HG02970 (cell line): ENCODE data around the gene THRB.

Experiments used
- ATAC-seq: cut with Tn5 transposase; IDR thresholded peaks from one replicate; pipeline ENCODE4 v1.9.1; 2021; ENCODE audit warnings: mild to moderate bottlenecking, moderate library complexity, moderate number of reproducible peaks; ENCODE audit not compliant: unreplicated experiment, low FRiP score

The THRB gene

GRCh38 chr3:24323272-24323671 is 171.4 kb downstream of the THRB start:
- ATAC-seq = no peak

- ATAC-seq = no peak
Observed at GRCh38 chr3:24320601-24321000, 174.0 kb downstream of the THRB start.

DNA sequence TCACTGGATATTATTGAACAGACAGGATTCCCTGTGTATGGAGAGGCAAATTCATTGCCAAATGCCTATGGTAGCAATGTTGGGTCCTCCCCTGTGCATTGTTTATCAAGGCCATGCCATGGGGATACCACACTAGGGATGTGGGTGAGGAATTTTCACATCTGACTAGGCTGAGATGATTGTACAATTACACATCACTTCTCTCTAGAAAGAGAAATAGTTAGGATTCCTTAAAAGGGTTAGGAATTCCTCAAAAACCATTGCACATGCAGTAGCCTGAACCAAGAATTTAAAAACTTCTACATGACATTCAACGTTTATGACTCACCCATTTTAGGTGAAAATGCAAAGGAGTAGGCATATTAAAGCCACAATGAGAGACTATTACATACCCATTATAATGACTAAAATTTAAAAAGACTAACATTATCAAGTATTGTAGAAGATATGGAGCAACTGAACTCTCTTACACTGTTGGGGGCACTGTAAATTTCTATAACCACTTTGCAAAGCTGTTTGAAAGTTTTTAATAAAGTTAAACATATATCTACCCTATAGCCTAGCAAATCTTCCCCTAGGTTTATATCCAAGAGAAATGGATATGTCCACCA is 175.9 kb downstream of the THRB start:
- ATAC-seq = no peak

DNA sequence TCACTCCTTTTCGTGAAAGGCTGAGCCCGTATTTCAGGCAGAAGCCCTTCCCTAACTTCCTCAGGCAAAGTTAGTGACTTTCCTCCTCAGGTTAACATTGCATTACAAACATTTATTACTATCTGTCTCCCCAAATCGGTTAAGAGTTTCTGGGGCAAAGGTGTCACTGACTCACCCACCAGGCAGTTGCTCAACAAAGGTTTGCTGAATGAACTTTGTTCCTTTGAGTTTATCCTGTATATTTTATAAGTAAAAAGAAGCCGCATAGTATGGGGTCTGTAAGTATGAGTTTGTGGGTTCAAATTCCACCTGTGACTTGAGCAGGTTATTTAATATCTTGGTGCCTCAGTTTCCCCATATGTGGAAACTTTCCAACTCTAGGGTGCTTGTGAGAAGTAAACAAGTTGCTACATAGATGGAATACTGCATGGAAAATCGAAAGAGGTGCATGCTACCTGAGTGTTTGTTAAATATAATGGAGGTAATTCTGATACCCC is 177.7 kb downstream of the THRB start:
- no peak for ATAC-seq

DNA sequence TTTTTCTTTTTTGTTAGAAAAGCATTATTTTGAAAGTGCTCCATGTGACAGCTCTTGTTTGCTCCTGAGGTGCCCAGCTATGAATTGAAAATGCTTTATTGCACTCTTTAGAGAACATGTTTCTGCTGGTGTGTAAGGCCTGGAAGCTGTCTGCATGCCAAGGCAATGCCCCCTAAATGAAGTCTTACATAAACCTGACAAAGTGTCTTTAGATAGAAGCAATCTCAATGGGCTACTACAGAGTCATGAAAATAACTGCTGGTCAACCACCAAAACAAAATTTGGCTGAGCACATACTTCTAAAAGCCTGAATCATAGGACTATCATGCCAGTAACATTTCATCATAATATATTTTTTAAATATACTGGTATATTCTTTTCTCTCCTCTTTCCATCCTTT is 178.7 kb downstream of the THRB start:
- ATAC-seq = no peak

DNA sequence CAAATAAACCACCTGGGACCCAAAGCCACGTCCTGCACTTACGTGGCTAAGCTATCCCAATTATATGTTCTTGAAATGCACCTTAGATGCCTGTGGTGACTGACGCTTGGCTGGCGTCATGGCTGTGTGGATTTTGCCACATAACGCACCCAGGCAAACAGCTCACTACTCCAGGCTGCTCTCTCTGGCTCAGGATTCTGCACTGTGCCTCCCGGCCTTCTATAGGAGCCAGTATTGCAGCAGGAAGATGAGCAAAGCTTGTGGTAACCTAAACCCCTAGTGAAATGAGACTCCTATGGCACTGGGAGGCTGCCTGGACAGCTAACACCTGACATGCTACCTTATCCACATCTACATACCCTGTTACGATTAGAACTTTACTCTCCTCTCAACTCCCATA is 179.3 kb downstream of the THRB start:
- ATAC-seq = no peak

DNA sequence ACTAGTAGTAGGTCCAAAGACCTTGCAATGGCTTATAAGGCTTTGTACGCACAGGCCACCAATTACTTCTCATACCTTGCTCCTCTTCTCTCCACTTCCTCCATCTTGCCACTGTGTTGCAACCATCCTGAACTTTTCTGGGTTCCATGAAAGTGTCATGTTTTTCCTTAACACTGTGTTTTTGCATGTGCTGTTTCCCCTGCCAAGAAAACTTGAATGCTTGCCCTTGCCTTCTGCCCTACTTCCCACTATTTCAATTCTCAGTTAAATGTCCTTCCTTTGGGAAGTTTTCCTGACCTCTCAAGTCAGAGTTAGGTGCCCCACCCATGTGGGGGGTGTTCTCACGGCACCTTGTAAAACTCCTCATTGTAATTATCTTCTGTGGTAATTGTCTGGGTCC is 182.8 kb downstream of the THRB start:
- ATAC-seq = no peak

DNA sequence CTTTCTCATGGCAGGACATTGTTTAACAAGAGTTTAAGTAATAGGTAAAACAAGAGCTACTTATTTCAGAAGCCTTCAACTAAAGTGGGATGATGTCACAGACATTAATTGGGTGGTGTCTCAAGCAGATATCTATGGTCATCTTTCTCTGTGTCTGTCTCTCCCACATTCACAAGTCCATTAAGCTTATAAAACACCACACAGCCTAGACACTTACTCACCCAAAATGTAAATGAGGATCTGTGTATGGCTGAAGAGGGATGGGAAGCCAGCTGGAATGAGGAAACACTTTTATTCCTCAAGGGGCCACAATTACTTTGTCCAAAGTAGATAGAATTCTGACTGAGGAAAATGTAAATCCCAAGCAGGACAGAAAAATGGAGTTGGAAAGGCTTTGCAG is 183.8 kb downstream of the THRB start:
- ATAC-seq = no peak

GRCh38 chr3:24306518-24306917 is 188.1 kb downstream of the THRB start:
- no peak for ATAC-seq

DNA sequence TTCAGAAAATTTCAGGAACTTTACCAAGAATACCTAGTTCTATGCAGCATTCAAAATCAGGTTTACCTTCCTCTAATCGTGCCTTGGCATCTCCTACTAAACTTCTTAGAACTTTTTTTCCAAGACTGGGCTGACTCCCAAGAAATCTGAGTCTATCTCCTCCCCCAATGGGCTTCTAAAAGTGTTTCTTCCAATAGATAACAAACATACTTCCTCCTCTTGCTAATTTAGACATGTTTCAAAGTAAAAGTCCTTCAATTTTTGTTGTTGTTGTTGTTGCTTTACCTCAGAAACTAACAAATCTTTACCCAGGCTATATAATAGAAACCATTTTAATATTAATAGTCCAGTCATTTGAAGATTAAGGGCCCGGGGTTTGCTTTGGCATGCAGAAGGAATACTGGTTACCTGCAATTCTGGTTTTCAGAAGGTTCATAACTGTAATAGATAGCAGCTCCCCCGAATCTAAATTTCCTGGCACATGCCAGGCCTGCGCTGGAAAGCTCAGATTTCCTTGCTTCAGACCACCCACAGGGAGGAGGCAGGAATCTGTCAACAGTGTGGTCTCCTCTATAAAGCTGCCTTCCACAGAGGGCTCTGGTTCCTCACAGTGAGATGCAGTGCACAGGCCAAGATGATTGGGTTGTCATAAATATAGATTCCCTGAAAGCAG is 188.7 kb downstream of the THRB start:
- no peak for ATAC-seq

- ATAC-seq = no peak
Observed at GRCh38 chr3:24303057-24303754, 191.4 kb downstream of the THRB start.

DNA sequence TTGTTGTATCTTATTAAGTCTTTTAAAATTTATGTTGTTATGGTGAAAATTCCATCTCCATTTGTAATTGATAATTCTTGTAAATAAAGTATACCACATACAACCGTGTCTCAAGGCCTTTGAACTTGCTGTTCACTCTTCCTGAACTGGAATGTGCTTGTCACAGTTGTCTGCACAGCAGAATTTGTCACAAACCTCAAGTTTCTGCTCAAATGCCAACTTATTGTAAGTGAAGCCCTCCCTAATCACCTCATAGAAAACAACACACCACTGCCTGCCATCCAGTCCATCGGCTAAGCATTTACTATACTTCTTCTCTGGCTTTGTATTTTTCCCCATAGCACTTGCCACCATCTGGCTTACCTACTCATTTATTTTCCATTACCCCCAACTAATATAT is 192.3 kb downstream of the THRB start:
- no peak for ATAC-seq

GRCh38 chr3:24300949-24301348 is 193.7 kb downstream of the THRB start:
- ATAC-seq = no peak

GRCh38 chr3:24299806-24300626 is 194.6 kb downstream of the THRB start:
- ATAC-seq = no peak

DNA sequence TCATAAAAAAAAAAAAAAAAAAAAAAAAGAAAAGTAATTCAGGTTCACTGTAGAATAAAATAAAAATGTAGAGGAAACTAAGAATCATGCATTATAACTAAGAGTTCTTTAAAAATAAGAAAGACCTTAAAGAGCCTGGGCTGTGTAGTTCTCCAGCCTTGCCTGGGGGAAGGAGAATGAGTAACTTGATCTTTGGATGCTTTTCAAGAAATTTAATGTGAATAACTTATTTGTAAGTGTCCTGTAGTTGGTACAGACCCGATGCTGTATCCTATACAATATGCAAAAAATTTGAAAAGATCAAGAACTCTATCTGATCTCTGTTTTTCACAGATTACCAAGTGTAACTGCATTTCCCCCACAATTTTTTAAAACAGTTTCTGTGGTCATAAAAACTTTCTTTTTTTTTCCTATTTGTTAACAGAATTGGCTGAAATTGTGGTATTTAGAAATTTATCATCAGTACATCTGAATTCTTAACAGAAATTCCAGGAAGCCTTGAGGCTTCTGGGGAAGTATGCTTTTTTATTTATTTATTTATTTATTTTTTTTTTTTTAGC is 195.3 kb downstream of the THRB start:
- ATAC-seq = no peak

DNA sequence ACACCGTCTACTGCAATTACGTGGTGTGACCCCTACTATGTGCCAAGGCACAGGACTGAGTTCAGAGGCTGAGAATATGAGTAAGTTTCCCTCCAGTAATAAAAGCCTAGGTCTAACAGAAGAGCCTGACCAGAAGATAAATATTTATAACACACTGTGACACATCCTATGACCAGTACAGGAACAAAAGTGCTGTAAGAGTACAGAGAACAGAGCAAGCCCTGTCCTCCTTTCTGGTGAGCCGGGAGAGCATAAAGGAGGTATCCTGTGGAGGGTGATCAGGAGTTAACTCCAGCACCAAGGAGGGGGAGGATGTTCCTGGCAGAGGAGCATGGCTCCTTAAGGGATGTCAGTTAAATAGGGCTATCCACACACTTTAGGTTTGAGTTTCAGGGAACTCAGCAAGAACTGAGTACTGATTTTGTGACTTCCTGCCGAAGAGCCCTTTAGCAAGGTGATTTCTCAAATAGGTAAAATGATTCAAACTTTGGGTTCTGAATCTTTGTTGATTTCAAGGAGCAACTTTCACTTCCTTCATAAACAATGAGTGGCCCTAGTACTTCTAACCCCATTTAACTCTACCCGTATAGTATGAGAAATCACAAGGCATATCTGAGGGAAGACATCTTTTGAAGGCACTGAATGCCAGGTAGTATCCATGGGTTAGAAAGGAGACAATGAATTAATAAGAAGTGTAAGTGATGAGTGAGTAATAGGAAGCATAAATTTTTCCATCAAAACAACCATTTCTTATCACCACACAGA is 198.0 kb downstream of the THRB start:
- no peak for ATAC-seq

GRCh38 chr3:24294150-24294549 is 200.5 kb downstream of the THRB start:
- no peak for ATAC-seq

- no peak for ATAC-seq
Observed at GRCh38 chr3:24291646-24292045, 203.0 kb downstream of the THRB start.

DNA sequence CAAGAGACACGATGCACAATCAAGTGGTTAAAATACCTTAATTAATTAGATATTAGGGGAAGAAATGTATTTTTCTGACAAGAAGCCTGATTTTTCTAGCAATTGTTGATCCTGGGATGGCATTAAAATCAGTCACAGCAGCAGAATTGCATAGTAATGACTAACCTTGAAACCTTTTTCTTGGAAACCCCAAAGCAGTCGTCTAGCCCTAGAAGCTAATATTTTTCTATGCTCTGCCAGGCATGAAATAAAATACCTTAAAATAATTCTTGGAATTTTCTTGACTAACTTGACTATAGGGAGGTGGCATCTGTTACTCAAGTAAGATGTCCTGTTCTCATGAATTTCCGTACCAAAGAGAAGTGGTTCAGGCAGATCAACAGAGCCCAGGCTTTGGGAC is 204.1 kb downstream of the THRB start:
- no peak for ATAC-seq
